SHP77 (cell line): ENCODE measurements around the gene MAPK10.
A peak's percentile ranks its signal among the peaks of the same experiment; 100 is the strongest.
"Not testable (repeated sequence)": the region's sequence is repeated elsewhere in the genome, so short reads cannot be mapped to it uniquely, and the experiment has no call there.

Experiments
- DNase-seq, 2 experiments: peaks; one replicate each; lab custom pipeline; 2025; lab: John Stamatoyannopoulos, UW

Gene MAPK10

GRCh38 chr4:86338989-86339388, 20.9 kb downstream of the MAPK10 start:
- no peak for DNase-seq

DNA sequence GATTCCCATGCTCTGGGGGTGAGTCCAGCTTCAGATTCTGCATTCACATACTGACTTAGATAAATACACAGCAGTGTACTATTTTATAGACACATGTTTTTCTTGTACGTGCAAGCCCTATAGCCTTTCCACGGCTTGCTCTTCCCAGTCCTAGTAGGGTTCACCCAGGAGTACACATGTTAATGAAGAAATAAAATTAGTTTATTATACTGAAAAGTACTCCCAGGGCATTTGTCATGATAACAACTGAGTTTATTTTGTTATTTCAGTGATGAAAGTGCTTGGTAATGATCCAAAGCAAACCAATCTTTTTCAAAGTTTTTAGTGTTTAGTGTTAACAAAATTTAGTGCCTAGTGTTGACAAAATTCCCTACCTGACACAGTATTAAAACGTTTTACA, 21.3 kb downstream of the MAPK10 start:
- DNase-seq = no peak

GRCh38 chr4:86334020-86334750, 25.7 kb downstream of the MAPK10 start:
- DNase-seq = no peak

DNA sequence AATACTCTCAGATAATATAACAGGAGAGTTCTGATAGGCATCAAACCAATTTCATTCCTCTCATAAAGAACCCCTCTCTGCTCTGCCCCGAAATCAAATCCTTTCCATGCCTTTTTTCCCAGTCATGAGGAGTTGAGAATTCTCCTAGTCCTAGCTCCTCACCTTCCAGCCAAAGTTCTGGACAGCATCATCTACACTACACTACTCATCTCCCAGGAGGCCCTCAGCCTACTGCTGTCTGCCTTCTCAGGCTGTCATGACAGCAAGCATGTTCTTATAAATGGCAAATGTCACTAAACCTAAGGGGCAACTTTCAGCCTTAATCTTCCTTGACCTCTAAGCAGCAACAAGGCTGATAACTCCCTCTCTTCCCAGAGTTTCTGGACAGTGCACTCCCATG, 26.6 kb downstream of the MAPK10 start:
- no peak for DNase-seq

DNA sequence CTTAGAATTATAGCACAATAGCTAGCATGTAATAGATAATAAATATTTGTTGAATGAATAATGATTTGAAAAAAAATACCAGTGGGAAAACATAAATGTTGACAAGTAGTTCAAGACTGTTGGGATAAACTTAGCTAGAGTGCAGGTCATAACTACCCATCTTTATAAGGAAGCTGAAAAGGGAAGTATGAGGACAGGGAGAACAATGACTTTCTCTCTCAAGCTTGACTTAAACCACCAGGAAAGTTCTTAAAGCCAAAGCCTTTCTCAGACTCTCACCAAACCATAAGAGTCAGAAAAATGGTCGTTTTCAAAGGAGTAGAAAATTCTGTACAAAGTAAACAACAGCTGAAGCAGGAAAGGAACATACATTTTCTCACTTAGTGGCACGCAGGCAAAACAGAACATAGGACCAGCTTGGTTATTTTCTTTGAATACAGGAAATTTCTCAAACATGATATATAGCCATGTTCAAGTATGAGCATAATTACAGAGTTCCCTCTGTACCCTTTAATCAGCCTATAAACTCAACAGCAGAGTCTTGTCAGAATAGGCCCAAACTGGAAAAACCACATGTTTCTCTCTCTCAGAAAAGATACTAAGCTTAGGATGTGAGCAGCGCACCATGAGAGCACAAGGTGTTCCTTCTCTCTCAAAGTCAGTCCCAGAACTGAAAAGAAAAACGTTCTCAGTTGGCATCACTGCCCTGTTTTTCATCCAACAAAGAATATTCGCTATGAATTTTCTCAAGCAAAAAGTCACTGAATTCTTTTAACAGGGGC, 28.7 kb downstream of the MAPK10 start:
- DNase-seq = no peak

DNA sequence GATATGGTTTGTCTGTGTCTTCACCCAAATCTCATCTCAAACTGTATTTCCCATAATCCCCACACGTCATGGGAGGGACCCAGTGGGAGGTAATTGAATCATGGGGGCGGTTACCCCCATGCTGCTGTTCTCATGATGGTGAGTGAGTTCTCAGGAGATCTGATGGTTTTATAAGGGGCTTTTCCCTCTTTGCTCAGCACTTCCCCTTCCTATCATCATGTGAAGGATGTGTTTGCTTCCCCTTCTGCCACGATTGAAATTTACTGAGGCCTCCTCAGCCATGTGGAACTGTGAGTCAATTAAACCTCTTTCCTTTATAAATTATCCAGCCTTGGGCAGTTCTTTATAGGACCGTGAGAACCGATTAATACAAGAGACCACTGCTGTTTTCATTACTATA, 29.4 kb downstream of the MAPK10 start:
- not testable (repeated sequence) for DNase-seq

- DNase-seq = no peak
Observed at GRCh38 chr4:86329431-86329830, 30.4 kb downstream of the MAPK10 start.

- no peak for DNase-seq
Observed at GRCh38 chr4:86326400-86326799, 33.5 kb downstream of the MAPK10 start.

DNA sequence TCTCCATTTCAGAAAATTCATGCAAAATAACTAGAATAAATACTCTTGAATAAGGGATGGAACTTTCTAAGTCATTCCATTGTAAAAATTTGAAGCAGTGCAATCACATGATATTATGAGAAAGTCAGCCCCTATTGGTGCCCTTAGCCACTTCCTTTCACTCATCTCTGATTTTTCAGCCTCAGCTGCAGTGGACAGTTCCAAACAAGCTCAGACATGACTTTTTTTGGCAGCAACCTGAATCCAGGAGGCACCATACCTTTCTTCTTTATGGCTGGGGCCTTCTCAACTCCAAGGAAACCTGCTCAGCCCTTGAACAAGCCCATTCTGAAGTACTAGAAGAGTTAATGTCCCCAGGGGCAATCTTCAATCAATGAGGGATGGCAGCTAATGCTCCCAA, 40.5 kb downstream of the MAPK10 start:
- no peak for DNase-seq

DNA sequence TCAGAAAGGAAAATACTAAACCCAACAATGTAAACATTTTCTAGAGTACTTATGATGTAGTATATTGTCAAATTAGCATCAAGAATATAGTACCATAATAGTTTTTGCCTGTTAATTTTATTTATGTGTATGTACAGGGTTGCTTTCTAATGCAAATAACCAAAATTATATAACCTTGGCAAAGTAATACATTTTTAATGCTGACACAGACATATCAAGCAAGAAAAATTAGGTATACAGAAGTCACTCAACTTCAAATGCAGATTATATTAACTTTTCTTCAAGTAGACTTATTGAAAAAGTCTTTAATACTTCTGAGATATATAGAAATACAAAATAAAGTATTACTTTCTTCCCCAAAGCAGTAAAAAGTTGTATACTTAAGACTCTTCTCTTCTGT, 44.3 kb downstream of the MAPK10 start:
- DNase-seq = no peak

DNA sequence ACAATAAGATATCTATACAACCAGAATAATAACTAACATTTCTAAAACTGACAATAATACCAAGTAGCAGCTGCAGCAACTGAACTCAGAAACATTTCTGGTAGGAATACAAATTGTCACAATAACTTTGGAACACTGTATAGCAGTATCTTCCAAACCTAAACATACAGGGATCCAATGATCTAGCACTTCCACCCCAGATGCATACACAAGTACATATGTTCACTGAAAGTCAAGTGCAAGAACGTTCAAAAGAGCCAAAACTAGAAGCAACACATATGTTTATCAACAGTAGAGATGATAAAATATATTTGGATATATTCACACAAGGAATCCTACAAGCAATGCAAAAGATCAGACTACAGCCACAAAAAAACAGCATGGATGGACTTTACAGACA, 46.2 kb downstream of the MAPK10 start:
- no peak for DNase-seq

- no peak for DNase-seq
Observed at GRCh38 chr4:86307432-86307831, 52.4 kb downstream of the MAPK10 start.

DNA sequence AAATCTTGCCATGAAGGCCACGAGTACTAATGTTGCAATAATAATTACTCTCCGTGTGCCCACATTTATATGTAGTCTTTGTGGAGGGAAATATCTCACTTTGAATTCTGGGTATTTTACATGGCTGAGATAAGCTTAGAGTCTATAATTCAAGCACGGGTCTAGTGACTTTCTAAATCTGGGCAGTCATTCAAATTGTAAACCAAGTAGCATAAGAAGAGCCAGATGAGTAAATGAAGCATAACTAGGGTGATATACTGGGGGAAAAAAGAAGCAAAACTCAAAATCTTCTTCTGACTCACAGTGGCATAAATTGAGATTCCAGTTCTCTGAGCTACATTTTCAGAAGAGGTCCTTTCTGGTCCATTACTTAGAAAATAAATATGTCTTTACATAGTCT, 53.0 kb downstream of the MAPK10 start:
- no peak for DNase-seq

DNA sequence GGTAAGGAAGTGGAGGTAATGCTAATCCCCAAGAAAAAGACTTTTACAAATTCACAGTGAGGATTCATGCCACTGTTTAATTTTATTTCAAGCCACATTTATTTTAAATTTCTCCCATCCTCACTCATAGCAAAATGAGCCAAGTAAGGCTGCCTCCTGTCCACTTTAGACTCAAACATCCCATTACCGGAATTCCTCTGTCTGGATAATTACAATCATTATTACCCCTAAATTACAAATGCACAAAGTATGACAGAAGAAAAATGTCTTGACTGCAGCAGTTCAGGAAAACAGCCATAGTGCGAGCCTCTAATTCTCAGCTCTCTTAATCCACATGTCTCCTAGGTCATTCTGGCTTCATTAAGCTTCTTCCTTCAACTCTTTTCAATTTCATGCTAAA, 57.0 kb downstream of the MAPK10 start:
- no peak for DNase-seq

DNA sequence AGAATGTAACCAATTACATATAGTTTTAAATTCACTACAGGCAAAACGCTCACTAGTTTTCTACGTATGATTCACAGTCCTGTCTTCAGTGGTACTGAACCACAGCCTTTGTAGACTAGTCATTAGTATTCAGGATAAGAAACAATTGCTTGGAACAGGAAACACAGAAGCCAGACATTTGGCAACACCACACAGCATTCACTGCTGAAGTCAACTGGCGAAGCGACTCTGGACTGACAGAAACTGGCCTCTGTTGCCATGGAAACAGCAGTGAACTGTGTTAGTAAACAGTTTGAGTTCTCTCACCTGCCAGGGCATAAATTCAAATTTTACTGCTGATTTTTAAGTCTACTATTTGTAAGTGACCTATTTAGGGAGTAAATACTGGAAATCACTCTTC, 57.6 kb downstream of the MAPK10 start:
- peak; percentile 17 to 41 for DNase-seq

- no peak for DNase-seq
Observed at GRCh38 chr4:86300516-86300915, 59.3 kb downstream of the MAPK10 start.

DNA sequence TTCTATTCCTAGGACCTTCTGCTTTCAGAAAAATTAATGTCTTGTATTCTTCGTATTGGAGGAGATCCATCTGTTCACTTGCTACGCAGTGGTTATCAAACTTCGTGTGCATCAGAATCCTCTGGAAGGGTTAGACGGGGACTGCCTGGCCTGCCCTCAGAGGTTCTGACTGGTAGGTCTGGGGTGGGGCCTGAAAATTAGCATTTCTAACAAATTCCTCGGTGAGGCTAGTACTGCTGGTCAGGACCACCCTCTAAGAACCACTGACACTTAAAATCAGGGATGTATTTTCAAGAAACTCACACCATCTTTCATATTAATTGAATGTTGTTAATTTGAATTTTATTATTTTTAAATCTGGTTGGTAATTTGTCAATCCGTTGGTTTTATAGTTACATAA, 63.0 kb downstream of the MAPK10 start:
- no peak for DNase-seq

- no peak for DNase-seq
Observed at GRCh38 chr4:86294883-86295282, 65.0 kb downstream of the MAPK10 start.

GRCh38 chr4:86291180-86291579, 68.7 kb downstream of the MAPK10 start:
- no peak for DNase-seq

GRCh38 chr4:86286726-86287125, 73.1 kb downstream of the MAPK10 start:
- no peak for DNase-seq

- DNase-seq = no peak
Observed at GRCh38 chr4:86283371-86283770, 76.5 kb downstream of the MAPK10 start.

GRCh38 chr4:86280246-86280645, 79.6 kb downstream of the MAPK10 start:
- no peak for DNase-seq

DNA sequence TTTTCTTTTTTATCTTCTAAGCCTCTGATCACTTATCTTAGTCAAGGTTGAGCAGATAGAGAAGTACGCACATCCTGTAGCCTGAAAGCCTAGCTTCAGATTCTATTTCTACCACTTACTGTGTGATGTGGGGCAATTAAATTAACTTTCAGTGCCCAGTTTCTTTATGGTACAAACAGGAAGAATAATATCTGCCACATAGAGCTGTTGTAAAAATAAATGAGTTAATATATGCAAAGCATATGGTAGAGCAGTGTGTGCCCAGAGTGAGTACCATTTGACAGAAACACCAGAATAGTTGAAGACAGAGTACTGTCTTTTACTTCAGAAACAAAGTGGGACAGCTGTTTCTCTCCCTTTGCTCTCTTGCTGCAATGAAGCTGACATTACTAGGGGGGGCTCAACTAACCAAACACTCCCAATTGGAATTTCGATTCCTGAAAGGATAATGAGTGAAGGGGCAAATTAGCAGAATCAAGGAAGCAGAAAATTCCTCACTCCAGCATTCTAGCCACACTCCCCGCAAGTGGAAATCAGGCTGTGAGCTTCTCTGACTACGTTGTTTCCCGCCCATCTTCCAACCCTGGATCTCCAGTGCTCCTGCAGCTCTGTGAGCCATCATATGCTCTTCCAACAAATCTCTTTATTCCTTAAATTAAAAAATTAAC, 80.4 kb downstream of the MAPK10 start:
- DNase-seq = no peak
